ENCODE measurements around the gene NEDD4.

- TF ChIP-seq POLR2A (IDR thresholded peaks at IDR 0.05) = no peak
- TF ChIP-seq CTCF (IDR thresholded peaks at IDR 0.05) = no peak
Measured at GRCh38 chr15:55900019-55900418, 93.4 kb downstream of the NEDD4 start.

Data from lower leg skin (tissue), 3 donors.